MM.1S (cell line): ENCODE results near the gene C1QL2.

Experiments used
- CTCF ChIP-seq: fragments of 300-600 bp; sonication (generic); IDR thresholded peaks from 2 replicates; pipeline ENCODE4 v1.5.1; 2016; ENCODE audit warnings: antibody characterized with exemption, low read length, mixed read lengths
- EZH2 ChIP-seq: fragments of 300-600 bp; sonication (generic); optimal IDR thresholded peaks from 2 replicates; pipeline ENCODE3; 2017; ENCODE audit warnings: low read depth, mild to moderate bottlenecking, antibody characterized with exemption, low read length, mixed read lengths

GRCh38 chr2:119154076-119154475 lies 4.5 kb downstream of the C1QL2 start:
- TF ChIP-seq CTCF (no peak), EZH2 (no peak)
